ENCODE results near the gene APOBEC3B.
"Not testable (repeated sequence)": the region's sequence is repeated elsewhere in the genome, so short reads cannot be mapped to it uniquely, and the experiment has no call there.

Gene APOBEC3B

GRCh38 chr22:38996105-38996504, 14.0 kb downstream of the APOBEC3B start:
- no peak for DNase-seq (ENCODE audit: low read depth, low spot score)

- no peak for DNase-seq (ENCODE audit: low read depth, low spot score)
These were observed 15.4 kb downstream of the APOBEC3B start for GRCh38 chr22:38997518-38997917.

- peak; percentile 92 for DNase-seq (ENCODE audit: low read depth, low spot score)
These were observed 21.1 kb downstream of the APOBEC3B start for GRCh38 chr22:39003165-39003638.

GRCh38 chr22:39007177-39007576, 25.0 kb downstream of the APOBEC3B start:
- no peak for DNase-seq (ENCODE audit: low read depth, low spot score)

GRCh38 chr22:39008271-39008850, 26.2 kb downstream of the APOBEC3B start:
- not testable (repeated sequence) for DNase-seq (ENCODE audit: low read depth, low spot score)

GRCh38 chr22:39010946-39011345, 28.8 kb downstream of the APOBEC3B start:
- DNase-seq (ENCODE audit: low read depth, low spot score), result no peak

GRCh38 chr22:39012533-39013511, 30.7 kb downstream of the APOBEC3B start:
- no peak for DNase-seq (ENCODE audit: low read depth, low spot score)

GRCh38 chr22:39013561-39013941, 31.4 kb downstream of the APOBEC3B start:
- DNase-seq (ENCODE audit: low read depth, low spot score), result not testable (repeated sequence)

GRCh38 chr22:39013942-39014722, 32.0 kb downstream of the APOBEC3B start, which contains the start of gene APOBEC3C:
APOBEC3C (plus strand) TSS chr22:39014257; CDS start chr22:39014363, 106 bp downstream.
- DNase-seq (ENCODE audit: low read depth, low spot score), result peak; percentile 87

GRCh38 chr22:39014723-39015121, 32.6 kb downstream of the APOBEC3B start:
- DNase-seq (ENCODE audit: low read depth, low spot score), result not testable (repeated sequence)

- DNase-seq (ENCODE audit: low read depth, low spot score), result no peak
These were observed 34.4 kb downstream of the APOBEC3B start for GRCh38 chr22:39016592-39016991.

- no peak for DNase-seq (ENCODE audit: low read depth, low spot score)
These were observed 35.6 kb downstream of the APOBEC3B start for GRCh38 chr22:39017596-39018365.

GRCh38 chr22:39020021-39020651, 38.0 kb downstream of the APOBEC3B start:
- not testable (repeated sequence) for DNase-seq (ENCODE audit: low read depth, low spot score)

- DNase-seq (ENCODE audit: low read depth, low spot score), result no peak
These were observed 39.6 kb downstream of the APOBEC3B start for GRCh38 chr22:39021552-39022250.

- DNase-seq (ENCODE audit: low read depth, low spot score), result no peak
These were observed 42.6 kb downstream of the APOBEC3B start for GRCh38 chr22:39024519-39025308.

- no peak for DNase-seq (ENCODE audit: low read depth, low spot score)
These were observed 44.5 kb downstream of the APOBEC3B start for GRCh38 chr22:39026509-39027150.

GRCh38 chr22:39027717-39028116, 45.6 kb downstream of the APOBEC3B start:
- no peak for DNase-seq (ENCODE audit: low read depth, low spot score)

GRCh38 chr22:39028281-39028680, 46.1 kb downstream of the APOBEC3B start:
- DNase-seq (ENCODE audit: low read depth, low spot score), result no peak

- no peak for DNase-seq (ENCODE audit: low read depth, low spot score)
These were observed 47.1 kb downstream of the APOBEC3B start for GRCh38 chr22:39029227-39029626.
